Endodermal cell (in vitro differentiated cells): ENCODE data around the gene GGTLC1. TPM values are rescaled to one million over a fixed set of nuclear protein-coding genes. Genes with fewer than 3 reads are reported as not detected.

Experiments used
- DNase-seq: peaks from one replicate; pipeline ENCODE4 v3.0.0-alpha.2; 2017
- H3K27ac ChIP-seq: 2 replicates; pipeline ENCODE4 v1.5.1; 2013; ENCODE audit warnings: mild to moderate bottlenecking, low read depth, low read length, moderate library complexity
- H3K27me3 ChIP-seq: 2 replicates; pipeline ENCODE4 v1.6.1; 2013; ENCODE audit warnings: mild to moderate bottlenecking, low read length, moderate library complexity; ENCODE audit not compliant: insufficient read depth, control insufficient read depth, poor library complexity, severe bottlenecking
- H3K36me3 ChIP-seq: 2 replicates; pipeline ENCODE4 v1.7.0; 2013; ENCODE audit warnings: mild to moderate bottlenecking, low read length, moderate library complexity; ENCODE audit not compliant: control insufficient read depth, insufficient read depth
- H3K4me1 ChIP-seq: one replicate; pipeline ENCODE4 v1.7.0; 2013; ENCODE audit warnings: low read length; ENCODE audit not compliant: control insufficient read depth, insufficient read depth
- H3K4me3 ChIP-seq: 2 replicates; pipeline ENCODE4 v1.5.1; 2013; ENCODE audit warnings: mild to moderate bottlenecking, low read length, moderate library complexity
- H3K9ac ChIP-seq: 2 replicates; pipeline ENCODE4 v1.6.1; 2013; ENCODE audit warnings: mild to moderate bottlenecking, low read length, moderate library complexity; ENCODE audit not compliant: poor library complexity, severe bottlenecking; ENCODE audit errors: extremely low read depth
- H3K9me3 ChIP-seq: 2 replicates; pipeline ENCODE4 v1.6.1; 2013; ENCODE audit warnings: mild to moderate bottlenecking, low read length, moderate library complexity; ENCODE audit not compliant: control insufficient read depth
- H3K27ac Mint-ChIP-seq: 2 replicates; pipeline ENCODE4 v1.8.0; 2020; ENCODE audit warnings: mixed read lengths
- H3K27me3 Mint-ChIP-seq: 2 replicates; pipeline ENCODE4 v1.8.0; 2021; ENCODE audit warnings: mild to moderate bottlenecking, mixed read lengths; ENCODE audit not compliant: insufficient read depth
- H3K36me3 Mint-ChIP-seq: 2 replicates; pipeline ENCODE4 v1.8.0; 2020; ENCODE audit warnings: low read depth, mixed read lengths
- H3K4me1 Mint-ChIP-seq: 2 replicates; pipeline ENCODE4 v1.8.0; 2020; ENCODE audit warnings: mixed read lengths
- H3K4me3 Mint-ChIP-seq: 2 replicates; pipeline ENCODE4 v1.8.0; 2020; ENCODE audit warnings: mild to moderate bottlenecking, moderate library complexity, mixed read lengths
- H3K9me3 Mint-ChIP-seq: 2 replicates; pipeline ENCODE4 v1.8.0; 2020; ENCODE audit warnings: mild to moderate bottlenecking, mixed read lengths
- WGBS, 2 experiments: methylation state at CpG; one replicate each; pipeline versions ENCODE4 v1.1.5 to v1.1.7; 2013; ENCODE audit warnings: missing lambda C conversion rate in 2 of 2, mixed read lengths in 1 of 2; ENCODE audit not compliant: insufficient coverage in 1 of 2, insufficient read length in 1 of 2; 5-methylcytosine and 5-hydroxymethylcytosine counted together
- total RNA-seq, 2 donors: library from RNA; stranded (reverse); fragmentation: NEBNext Ultra II Directional in 1 of 2; extraction: Animal tissue kit (Norgen Biotek cat#: 25700) in 1 of 2; gene quantifications; 2 replicates in 1 of 2; 3 replicates in 1 of 2; pipeline ENCODE4 v1.2.1, GENCODE V29; 2021
- TF ChIP-seq, protein P1 (sequence below): fragments of 200-600 bp; sonication (generic); conservative IDR thresholded peaks from 2 replicates; pipeline ENCODE4 v1.5.0; 2021; ENCODE audit warnings: antibody characterized with exemption, mild to moderate bottlenecking

GGTLC1 gene
- total RNA-seq, 2 donors from 2014 or later: not detected

DNA sequence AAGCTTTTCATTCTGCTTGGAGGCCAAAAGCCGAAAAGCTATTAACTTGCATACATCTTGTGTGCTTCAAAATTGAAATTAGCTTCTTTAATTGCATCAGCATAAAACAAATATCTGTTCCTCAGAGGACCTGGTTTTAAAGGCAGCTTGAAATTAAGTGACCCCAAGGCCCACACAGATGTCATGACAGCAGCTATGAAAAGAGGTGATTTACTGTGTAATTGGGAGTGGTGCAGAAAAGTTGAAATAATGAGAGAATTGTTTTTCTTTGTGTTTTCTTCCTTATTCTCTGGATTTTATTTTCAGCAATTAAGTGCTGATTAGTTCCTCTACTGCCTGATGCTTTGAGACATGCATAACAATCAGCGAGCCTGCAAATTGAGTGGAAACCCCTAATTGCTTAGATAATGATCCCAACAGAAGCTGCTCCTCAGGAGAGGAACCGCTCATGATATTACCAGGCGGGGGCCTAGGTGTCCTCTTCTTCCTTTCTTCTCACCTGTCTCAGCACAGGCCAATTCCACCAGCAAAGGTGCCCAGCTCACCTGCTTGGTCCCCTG is 34.1 kb upstream of the GGTLC1 start:
- Histone ChIP-seq H3K36me3 (no peaks in the 10 kb centered on the region), H3K27ac (no peak overlapping the region), H3K27me3 (no peaks in the 10 kb centered on the region), H3K9ac (no peak overlapping the region), H3K4me3 (no peak overlapping the region), H3K4me1 (no peaks in the 10 kb centered on the region), H3K9me3 (no peaks in the 10 kb centered on the region)
- no peak for DNase-seq
- H3K27me3 Mint-ChIP-seq: peaks cover under 1% of the 10 kb centered on the region
- no peak overlapping the region for H3K4me3 Mint-ChIP-seq
- H3K27ac Mint-ChIP-seq: no peak overlapping the region
- H3K36me3 Mint-ChIP-seq: no peaks in the 10 kb centered on the region
- H3K9me3 Mint-ChIP-seq: no peaks in the 10 kb centered on the region
- peaks cover 8% of the 10 kb centered on the region for H3K4me1 Mint-ChIP-seq
- TF ChIP-seq, protein P1, sequence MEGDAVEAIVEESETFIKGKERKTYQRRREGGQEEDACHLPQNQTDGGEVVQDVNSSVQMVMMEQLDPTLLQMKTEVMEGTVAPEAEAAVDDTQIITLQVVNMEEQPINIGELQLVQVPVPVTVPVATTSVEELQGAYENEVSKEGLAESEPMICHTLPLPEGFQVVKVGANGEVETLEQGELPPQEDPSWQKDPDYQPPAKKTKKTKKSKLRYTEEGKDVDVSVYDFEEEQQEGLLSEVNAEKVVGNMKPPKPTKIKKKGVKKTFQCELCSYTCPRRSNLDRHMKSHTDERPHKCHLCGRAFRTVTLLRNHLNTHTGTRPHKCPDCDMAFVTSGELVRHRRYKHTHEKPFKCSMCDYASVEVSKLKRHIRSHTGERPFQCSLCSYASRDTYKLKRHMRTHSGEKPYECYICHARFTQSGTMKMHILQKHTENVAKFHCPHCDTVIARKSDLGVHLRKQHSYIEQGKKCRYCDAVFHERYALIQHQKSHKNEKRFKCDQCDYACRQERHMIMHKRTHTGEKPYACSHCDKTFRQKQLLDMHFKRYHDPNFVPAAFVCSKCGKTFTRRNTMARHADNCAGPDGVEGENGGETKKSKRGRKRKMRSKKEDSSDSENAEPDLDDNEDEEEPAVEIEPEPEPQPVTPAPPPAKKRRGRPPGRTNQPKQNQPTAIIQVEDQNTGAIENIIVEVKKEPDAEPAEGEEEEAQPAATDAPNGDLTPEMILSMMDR: no peak
- WGBS, 2 experiments: 95 to 96% methylated on average over 4 of the region's 4 CpGs

DNA sequence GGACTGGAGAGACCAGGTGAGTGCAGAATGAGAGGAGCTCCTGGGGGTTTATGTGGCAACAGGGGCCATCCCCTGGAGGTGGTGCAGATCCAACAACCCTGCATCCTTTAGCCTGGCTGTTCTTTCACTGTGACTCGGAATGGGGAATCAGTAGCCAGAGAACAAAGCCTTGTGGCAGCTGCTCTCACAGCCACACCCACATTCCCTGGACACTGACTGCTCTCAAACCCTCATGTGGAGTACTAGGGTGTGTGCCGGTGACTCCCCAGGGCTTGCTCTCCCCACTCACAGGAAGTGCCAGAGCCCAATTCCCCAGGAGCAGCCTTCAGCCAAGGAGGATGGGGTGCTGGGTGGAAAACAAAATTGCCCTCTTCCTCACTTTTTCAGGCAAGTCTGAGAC is 30.2 kb upstream of the GGTLC1 start:
- TF ChIP-seq, protein P1: no peak
- Histone ChIP-seq H3K9ac (no peak overlapping the region), H3K36me3 (no peaks in the 10 kb centered on the region), H3K27me3 (no peaks in the 10 kb centered on the region), H3K4me3 (no peak overlapping the region), H3K9me3 (no peaks in the 10 kb centered on the region), H3K4me1 (no peaks in the 10 kb centered on the region), H3K27ac (no peak overlapping the region)
- H3K27me3 Mint-ChIP-seq: peaks cover 4% of the 10 kb centered on the region
- WGBS, 2 experiments: 75 to 80% methylated on average over 1 to 2 of the region's 2 CpGs
- H3K4me1 Mint-ChIP-seq: peaks cover 15% of the 10 kb centered on the region
- H3K36me3 Mint-ChIP-seq: no peaks in the 10 kb centered on the region
- H3K27ac Mint-ChIP-seq: no peak overlapping the region
- no peak for DNase-seq
- H3K9me3 Mint-ChIP-seq: no peaks in the 10 kb centered on the region
- no peak overlapping the region for H3K4me3 Mint-ChIP-seq

DNA sequence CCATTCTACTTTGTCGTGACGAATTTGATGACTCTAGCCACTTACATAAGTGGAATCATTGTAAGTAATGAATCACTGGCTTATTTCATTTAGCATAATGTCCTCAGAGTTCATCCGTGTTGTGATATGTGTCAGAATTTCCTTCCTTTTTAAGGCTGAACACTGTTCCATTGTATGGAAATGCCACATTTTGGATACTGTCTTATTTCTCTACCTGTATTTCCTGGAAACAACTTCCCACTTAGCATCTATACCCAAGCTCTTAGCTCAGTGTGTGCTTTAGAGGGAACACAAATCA is 28.8 kb upstream of the GGTLC1 start:
- H3K36me3 Mint-ChIP-seq: no peaks in the 10 kb centered on the region
- no peak overlapping the region for H3K27ac Mint-ChIP-seq
- H3K4me3 Mint-ChIP-seq: no peak overlapping the region
- H3K4me1 Mint-ChIP-seq: peaks cover 9% of the 10 kb centered on the region
- no peaks in the 10 kb centered on the region for H3K27me3 ChIP-seq
- H3K4me3 ChIP-seq: no peak overlapping the region
- no peak for DNase-seq
- no peaks in the 10 kb centered on the region for H3K9me3 ChIP-seq
- TF ChIP-seq, protein P1: no peak
- no peaks in the 10 kb centered on the region for H3K9me3 Mint-ChIP-seq
- 82 to 95% methylated on average over 3 of the region's 3 CpGs for WGBS, 2 experiments
- H3K27me3 Mint-ChIP-seq: peaks cover 4% of the 10 kb centered on the region
- H3K4me1 ChIP-seq: no peaks in the 10 kb centered on the region
- no peaks in the 10 kb centered on the region for H3K36me3 ChIP-seq
- H3K9ac ChIP-seq: no peak overlapping the region
- H3K27ac ChIP-seq: no peak overlapping the region
